Stimulated activated CD8-positive, alpha-beta memory T cell treated with anti-CD3 and anti-CD28 coated beads, Interleukin-15, amount 100 ng/mL, for 48 hours (primary cell): ENCODE data around the gene AKAP8L.
"Not testable (repeated sequence)": the region's sequence is repeated elsewhere in the genome, so short reads cannot be mapped to it uniquely, and the experiment has no call there.

Source experiments
- DNase-seq, 2 donors: peaks; one replicate each; pipeline ENCODE4 v3.0.0-alpha.2; 2020; ENCODE audit warnings: low read depth in 2 of 2

AKAP8L gene

GRCh38 chr19:15421136-15421695, 2.4 kb upstream of the AKAP8L start:
- no peak for DNase-seq

GRCh38 chr19:15419413-15420025, 731 bp upstream of the AKAP8L start:
- DNase-seq: no peak

- DNase-seq: no peak
Observed at GRCh38 chr19:15418231-15418578, 583 bp downstream of the AKAP8L start.

- no peak for DNase-seq
Observed at GRCh38 chr19:15417699-15418098, 1.1 kb downstream of the AKAP8L start.

- DNase-seq: no peak
Observed at GRCh38 chr19:15412832-15413231, 6.0 kb downstream of the AKAP8L start.

GRCh38 chr19:15411351-15411750, 7.4 kb downstream of the AKAP8L start:
- DNase-seq: not testable (repeated sequence)

GRCh38 chr19:15404780-15405211, 14.0 kb downstream of the AKAP8L start:
- DNase-seq: no peak

- no peak for DNase-seq
Observed at GRCh38 chr19:15404097-15404779, 14.6 kb downstream of the AKAP8L start.

- DNase-seq: no peak
Observed at GRCh38 chr19:15403151-15403531, 15.6 kb downstream of the AKAP8L start.

- no peak for DNase-seq
Observed at GRCh38 chr19:15402411-15403150, 16.2 kb downstream of the AKAP8L start.

- DNase-seq: no peak
Observed at GRCh38 chr19:15401397-15401710, 17.4 kb downstream of the AKAP8L start.

GRCh38 chr19:15400521-15401396, 18.0 kb downstream of the AKAP8L start:
- no peak for DNase-seq

GRCh38 chr19:15399635-15400034, 19.2 kb downstream of the AKAP8L start:
- no peak for DNase-seq

GRCh38 chr19:15399234-15399515, 19.6 kb downstream of the AKAP8L start:
- DNase-seq: no peak

- DNase-seq: no peak
Observed at GRCh38 chr19:15398501-15399233, 20.1 kb downstream of the AKAP8L start.

GRCh38 chr19:15397782-15398181, 21.0 kb downstream of the AKAP8L start:
- DNase-seq: no peak

GRCh38 chr19:15397236-15397635, 21.6 kb downstream of the AKAP8L start:
- DNase-seq: no peak

GRCh38 chr19:15396436-15396835, 22.4 kb downstream of the AKAP8L start:
- no peak for DNase-seq

GRCh38 chr19:15395251-15395650, 23.5 kb downstream of the AKAP8L start:
- not testable (repeated sequence) for DNase-seq

- DNase-seq: no peak
Observed at GRCh38 chr19:15394426-15394825, 24.4 kb downstream of the AKAP8L start.

- no peak for DNase-seq
Observed at GRCh38 chr19:15393963-15394362, 24.8 kb downstream of the AKAP8L start.
